ENCODE measurements around the gene SCUBE1. TPM values are rescaled to one million over a fixed set of nuclear protein-coding genes. Genes with fewer than 3 reads are reported as not detected.

SCUBE1 gene
- total RNA-seq, 4 donors from 2014 or later: 0.68 to 6.4 (median 1.7) TPM

DNA sequence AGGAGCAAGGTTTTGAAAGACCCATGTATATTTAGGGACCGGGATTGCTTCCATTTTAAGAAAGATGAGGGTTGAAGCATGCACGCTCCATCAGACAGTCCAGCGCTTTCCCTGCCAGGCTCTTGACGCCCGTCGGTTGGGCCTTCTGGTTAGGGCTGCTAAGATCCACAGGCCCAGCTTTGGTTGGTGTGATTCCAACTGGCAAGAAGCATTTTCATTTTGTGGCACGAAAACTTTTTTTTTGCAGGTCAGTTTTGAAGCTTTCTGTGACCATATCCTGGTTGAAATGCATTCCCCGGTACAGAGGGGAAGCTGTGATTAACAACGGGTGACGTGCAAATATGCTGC is 34.4 kb upstream of the SCUBE1 start:
- peaks cover 0 to 13% (median 1%) of the 10 kb centered on the region in 4 donors for H3K4me1 ChIP-seq
- H3K9me3 ChIP-seq: no peaks in the 10 kb centered on the region
- in situ Hi-C loops (cut with MboI; ENCODE audit: low pct_ligation_motif_present in 1 of 4, low pct_unique_long_range_greater_than_20kb in 1 of 4, low sequenced_read_pairs in 3 of 4) (loop anchor here in 1 of 4 donors (25.0 kb wide), 1 partner anchor 435 kb away; the partner anchor contains the start of gene EFCAB6), intact Hi-C loops (cut with DNase I; ENCODE audit: low total_unique reads) (no loop called here)
- H3K27me3 ChIP-seq: peaks cover 12% of the 10 kb centered on the region
- no peak for TF ChIP-seq CTCF (IDR thresholded peaks at IDR 0.05)
- no peak for TF ChIP-seq POLR2AphosphoS5 (IDR thresholded peaks at IDR 0.05)
- no peak for TF ChIP-seq EP300 (IDR thresholded peaks at IDR 0.05; ENCODE audit: low read depth)
- no peak for TF ChIP-seq POLR2A (IDR thresholded peaks at IDR 0.05)
- H3K36me3 ChIP-seq: no peaks in the 10 kb centered on the region
- no peak overlapping the region for H3K4me3 ChIP-seq
- peak overlapping the region in 2 of 4 donors; percentile 32 to 38 for H3K27ac ChIP-seq
- DNase-seq: no peak
- 60% methylated on average over 3 to 10 of the region's 10 CpGs for WGBS, 2 donors (ENCODE audit: low coverage in 1 of 2)

- H3K27ac ChIP-seq: peak overlapping the region in 1 of 4 donors; percentile 38
These were observed 33.8 kb upstream of the SCUBE1 start for GRCh38 chr22:43376765-43377547.

GRCh38 chr22:43375951-43376455 is 32.8 kb upstream of the SCUBE1 start:
- H3K27me3 ChIP-seq: peaks cover 25% of the 10 kb centered on the region
- peaks cover 0 to 13% (median 1%) of the 10 kb centered on the region in 4 donors for H3K4me1 ChIP-seq
- no peak for DNase-seq
- no peaks in the 10 kb centered on the region for H3K9me3 ChIP-seq
- no peaks in the 10 kb centered on the region for H3K36me3 ChIP-seq
- H3K27ac ChIP-seq: no peak overlapping the region
- no peak overlapping the region for H3K4me3 ChIP-seq
- TF ChIP-seq CTCF (IDR thresholded peaks at IDR 0.05): no peak
- TF ChIP-seq POLR2A (IDR thresholded peaks at IDR 0.05): no peak
- TF ChIP-seq POLR2AphosphoS5 (IDR thresholded peaks at IDR 0.05): no peak
- TF ChIP-seq EP300 (IDR thresholded peaks at IDR 0.05; ENCODE audit: low read depth): no peak
- intact Hi-C loops (cut with DNase I; ENCODE audit: low total_unique reads): no loop called here
- in situ Hi-C loops (cut with MboI; ENCODE audit: low pct_ligation_motif_present in 1 of 4, low pct_unique_long_range_greater_than_20kb in 1 of 4, low sequenced_read_pairs in 3 of 4): loop anchor here in 1 of 4 donors (25.0 kb wide), 1 partner anchor 436 kb away; the partner anchor contains the start of gene EFCAB6
- 60 to 69% methylated on average over 3 to 4 of the region's 4 CpGs for WGBS, 2 donors (ENCODE audit: low coverage in 1 of 2)

More at GRCh38 chr22:43376765-43377547, 33.8 kb upstream of the SCUBE1 start:
- DNase-seq: peak; percentile 15
- TF ChIP-seq CTCF (IDR thresholded peaks at IDR 0.05): no peak
- TF ChIP-seq EP300 (IDR thresholded peaks at IDR 0.05; ENCODE audit: low read depth): no peak
- intact Hi-C loops (cut with DNase I; ENCODE audit: low total_unique reads) (no loop called here), in situ Hi-C loops (cut with MboI; ENCODE audit: low pct_ligation_motif_present in 1 of 4, low pct_unique_long_range_greater_than_20kb in 1 of 4, low sequenced_read_pairs in 3 of 4) (loop anchor here in 1 of 4 donors (25.0 kb wide), 1 partner anchor 435 kb away; the partner anchor contains the start of gene EFCAB6)
- WGBS, 2 donors (ENCODE audit: low coverage in 1 of 2): 54 to 57% methylated on average over 9 to 15 of the region's 15 CpGs
- H3K9me3 ChIP-seq: no peaks in the 10 kb centered on the region
- H3K36me3 ChIP-seq: no peaks in the 10 kb centered on the region
- peaks cover 0 to 13% (median 1%) of the 10 kb centered on the region in 4 donors for H3K4me1 ChIP-seq
- no peak overlapping the region for H3K4me3 ChIP-seq
- H3K27me3 ChIP-seq: peaks cover 15% of the 10 kb centered on the region

DNA sequence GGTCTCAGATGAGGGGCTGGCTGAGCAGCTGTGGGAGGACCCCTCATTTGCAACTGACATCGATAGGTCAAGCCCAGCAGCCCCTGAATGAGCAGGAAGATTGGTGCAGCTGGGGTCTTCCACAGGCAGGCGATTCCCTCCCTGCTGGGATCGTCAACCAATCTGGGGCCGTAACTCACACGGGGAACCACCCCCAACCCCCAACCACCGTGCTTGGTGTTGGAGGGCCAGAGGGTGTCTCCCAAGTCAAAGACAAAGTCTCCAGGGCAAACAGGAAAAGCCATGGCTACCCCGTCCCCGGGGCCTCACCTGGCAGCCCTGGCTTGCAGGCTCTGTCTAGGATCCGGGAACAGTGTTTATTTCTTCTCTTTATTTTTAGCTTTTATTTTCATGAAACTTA is 26.9 kb upstream of the SCUBE1 start:
- in situ Hi-C loops (cut with MboI; ENCODE audit: low pct_ligation_motif_present in 1 of 4, low pct_unique_long_range_greater_than_20kb in 1 of 4, low sequenced_read_pairs in 3 of 4) (no loop called here), intact Hi-C loops (cut with DNase I; ENCODE audit: low total_unique reads) (no loop called here)
- H3K9me3 ChIP-seq: no peaks in the 10 kb centered on the region
- H3K27me3 ChIP-seq: peaks cover 46% of the 10 kb centered on the region
- H3K27ac ChIP-seq: no peak overlapping the region
- 0 to 32% methylated on average over 2 to 8 of the region's 9 CpGs for WGBS, 2 donors (ENCODE audit: low coverage in 1 of 2)
- H3K4me3 ChIP-seq: no peak overlapping the region
- H3K36me3 ChIP-seq: no peaks in the 10 kb centered on the region
- no peak for TF ChIP-seq EP300 (IDR thresholded peaks at IDR 0.05; ENCODE audit: low read depth)
- no peak for TF ChIP-seq POLR2AphosphoS5 (IDR thresholded peaks at IDR 0.05)
- no peak for TF ChIP-seq CTCF (IDR thresholded peaks at IDR 0.05)
- no peaks in the 10 kb centered on the region for H3K4me1 ChIP-seq
- DNase-seq: no peak
